ENCODE measurements around the gene AVPR1B.

DNA sequence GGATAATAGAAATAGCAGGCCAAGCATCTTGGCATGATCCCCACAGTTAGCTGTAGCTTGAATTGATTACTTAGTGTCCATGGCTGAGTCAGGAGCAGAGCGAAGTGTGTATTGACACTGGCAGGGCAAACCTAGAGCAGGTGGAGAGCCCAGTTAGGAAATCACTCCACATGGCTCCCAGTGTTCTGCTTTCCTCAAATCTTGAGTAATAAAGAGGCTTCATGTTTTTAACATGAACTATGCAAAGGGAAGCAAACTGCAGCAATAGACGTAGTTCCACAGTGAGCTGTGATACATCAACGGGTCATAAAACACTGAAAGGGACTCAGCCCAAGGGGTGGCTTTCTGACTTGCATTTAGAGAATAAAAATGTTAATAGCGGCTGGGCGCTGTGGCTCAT is 35.3 kb downstream of the AVPR1B start:
- TF ChIP-seq POLR2A (IDR thresholded peaks at IDR 0.05; ENCODE audit: low read length) (no peak), GATA1 (IDR thresholded peaks at IDR 0.05; ENCODE audit: low read depth, low read length) (no peak)
